Uterus (tissue), 2 donors: Measurements from ENCODE around the gene COASY.

Experiments used
- CTCF ChIP-seq, 4 experiments: fragments of 200-600 bp in 2 of 4; fragments of 450-650 bp in 2 of 4; sonication (generic) in 2 of 4; IDR thresholded peaks; one replicate each; pipeline ENCODE4 v1.5.1; 2016 to 2019; ENCODE audit warnings: antibody characterized with exemption in 4 of 4, mild to moderate bottlenecking in 2 of 4, moderate library complexity in 1 of 4
- POLR2A ChIP-seq, 2 donors: fragments of 450-650 bp; IDR thresholded peaks; one replicate each; pipeline ENCODE4 v1.6.1; 2016; ENCODE audit warnings: antibody characterized with exemption in 2 of 2, mild to moderate bottlenecking in 1 of 2, moderate library complexity in 1 of 2

- TF ChIP-seq CTCF (IDR thresholded peaks at IDR 0.05) (no peak), POLR2A (IDR thresholded peaks at IDR 0.05) (no peak)
Measured at GRCh38 chr17:42544874-42545283, 17.1 kb upstream of the COASY start.
